ENCODE measurements around the gene TRABD2B.

GRCh38 chr1:47731730-47732129 is 265.5 kb downstream of the TRABD2B start:
- TF ChIP-seq POLR2A (IDR thresholded peaks at IDR 0.05) (no peak), CTCF (IDR thresholded peaks at IDR 0.05) (no peak)
